Common myeloid progenitor, CD34-positive (primary cell): ENCODE results near the gene KCTD6. TPM values are rescaled to one million over a fixed set of nuclear protein-coding genes. Genes with fewer than 3 reads are reported as not detected.

Source experiments
- CTCF ChIA-PET: fragments of 350-600 bp; sonication (Branson Sonifier 250); formaldehyde crosslinking; loops from one replicate; lab custom pipeline; 2021; ENCODE audit warnings: antibody characterized with exemption; lab: Charles Lee
- POLR2A ChIA-PET: fragments of 350-600 bp; sonication (Branson Sonifier 250); formaldehyde crosslinking; loops from one replicate; lab custom pipeline; 2021; ENCODE audit warnings: antibody characterized with exemption; lab: Charles Lee
- DNase-seq, 3 donors: peaks; one replicate each; pipeline versions ENCODE4 v3.0.0 to v3.0.0-alpha.2; 2013
- H3K27ac ChIP-seq, 2 experiments: 1 replicate in 1 of 2; 2 replicates in 1 of 2; pipeline ENCODE4 v1.7.0; 2013; ENCODE audit warnings: inconsistent platforms in 2 of 2, low read length in 2 of 2, mild to moderate bottlenecking in 2 of 2, low read depth in 1 of 2, moderate library complexity in 1 of 2; ENCODE audit not compliant: severe bottlenecking in 2 of 2, insufficient read depth in 1 of 2, poor library complexity in 1 of 2
- H3K27me3 ChIP-seq, 5 experiments: replicated peaks in 2 of 5; 1 replicate in 3 of 5; 2 replicates in 2 of 5; pipeline versions ENCODE4 v1.6.1 to v1.7.0; 2013; ENCODE audit warnings: low read length in 4 of 5, mild to moderate bottlenecking in 2 of 5, moderate library complexity in 2 of 5, inconsistent platforms in 1 of 5; ENCODE audit not compliant: insufficient read depth in 5 of 5, control insufficient read depth in 4 of 5
- H3K36me3 ChIP-seq, 4 experiments: 1 replicate in 2 of 4; 2 replicates in 2 of 4; pipeline versions ENCODE4 v1.6.1 to v1.7.0; 2013; ENCODE audit warnings: low read length in 3 of 4, control low read depth in 1 of 4, mild to moderate bottlenecking in 1 of 4; ENCODE audit not compliant: control insufficient read depth in 4 of 4, insufficient read depth in 4 of 4
- H3K4me1 ChIP-seq, 4 experiments: 1 replicate in 3 of 4; 2 replicates in 1 of 4; pipeline versions ENCODE4 v1.6.1 to v1.7.1; 2013; ENCODE audit warnings: low read length in 3 of 4, mild to moderate bottlenecking in 3 of 4, control low read depth in 1 of 4, inconsistent platforms in 1 of 4, moderate library complexity in 1 of 4; ENCODE audit not compliant: control insufficient read depth in 4 of 4, insufficient read depth in 4 of 4; ENCODE audit errors: control extremely low read depth in 1 of 4
- H3K4me3 ChIP-seq, 7 experiments: 1 replicate in 4 of 7; 2 replicates in 3 of 7; pipeline versions ENCODE4 v1.5.1 to v1.7.0; 2013; ENCODE audit warnings: mild to moderate bottlenecking in 7 of 7, low read length in 6 of 7, moderate library complexity in 6 of 7, inconsistent platforms in 2 of 7, low read depth in 2 of 7, control low read depth in 1 of 7; ENCODE audit not compliant: insufficient read depth in 4 of 7, control insufficient read depth in 1 of 7; ENCODE audit errors: extremely low read depth in 1 of 7
- H3K9me3 ChIP-seq, 5 experiments: 1 replicate in 4 of 5; 2 replicates in 1 of 5; pipeline versions ENCODE4 v1.6.1 to v1.7.1; 2013; ENCODE audit warnings: low read length in 4 of 5, mild to moderate bottlenecking in 2 of 5, inconsistent platforms in 1 of 5, low read depth in 1 of 5, moderate library complexity in 1 of 5; ENCODE audit not compliant: control insufficient read depth in 4 of 5, insufficient read depth in 2 of 5; ENCODE audit errors: control extremely low read depth in 1 of 5
- WGBS: methylation state at CpG from one replicate; pipeline ENCODE4 v1.1.5; 2013; ENCODE audit not compliant: insufficient coverage; 5-methylcytosine and 5-hydroxymethylcytosine counted together
- polyA plus RNA-seq: library from polyadenylated mRNA; unstranded; fragments of 120-200 nt; gene quantifications from one replicate; pipeline ENCODE4 v1.2.1, GENCODE V29; 2013

Gene KCTD6
- 11.6 TPM for polyA plus RNA-seq

DNA sequence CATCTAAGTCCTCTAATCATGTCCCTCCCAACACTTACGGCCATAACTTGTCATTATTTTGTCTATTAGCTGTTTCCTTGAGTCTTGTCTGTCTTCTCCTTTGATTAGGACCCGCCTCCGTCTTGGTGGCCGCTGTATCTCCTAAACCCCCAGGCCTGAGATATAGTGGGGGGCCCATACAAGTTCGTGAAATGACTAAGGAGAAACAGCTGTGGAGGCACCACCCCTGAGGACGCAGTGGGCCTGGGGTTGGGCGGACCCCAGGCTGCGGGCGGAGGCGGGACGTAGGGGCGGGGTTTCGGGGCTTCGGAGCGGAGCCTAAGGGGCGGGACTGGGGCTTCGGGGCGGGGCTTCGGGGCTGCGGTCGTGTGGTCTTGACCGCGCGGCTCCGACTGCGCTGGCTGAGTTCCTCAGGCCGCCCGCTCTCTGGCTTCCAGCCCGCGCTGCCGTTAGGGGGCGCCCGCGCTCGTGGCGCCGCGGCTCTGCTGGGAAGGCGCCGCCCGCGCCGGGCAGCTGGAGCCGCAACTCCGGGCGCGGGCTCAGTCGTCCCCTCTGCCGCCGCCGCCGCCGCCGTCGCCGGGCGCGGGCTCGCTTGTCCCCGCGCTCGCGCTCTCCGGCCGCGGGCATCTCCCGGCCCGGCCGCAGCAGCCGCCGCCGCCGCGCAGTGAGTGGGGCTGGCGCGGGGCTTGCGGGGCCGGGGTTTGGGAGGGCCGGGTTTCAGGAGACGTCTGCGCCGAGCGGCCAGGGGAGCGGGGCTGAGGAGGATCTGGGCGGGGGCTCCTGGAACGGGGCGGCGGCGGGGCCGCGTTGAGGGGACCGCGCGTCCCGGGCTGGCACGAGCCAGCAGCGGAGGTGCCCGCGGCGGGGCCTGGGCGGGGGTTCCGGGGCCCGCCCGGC lies at the start of gene KCTD6:
Gene KCTD6 (plus strand): TSS at position 591 of the 897 bp plus-strand sequence. CDS start 6,660 bp downstream, outside the sequence.
- H3K27ac ChIP-seq = peak within 1 kb of the TSS in 1 of 2 experiments; percentile 59
- H3K4me3 ChIP-seq = peak within 1 kb of the TSS; percentile 65 to 95 (median 83)
- H3K36me3 ChIP-seq = peaks cover 0 to 2% (median 0%) of the 10 kb centered on the region in 4 experiments
- peaks cover 0 to 2% (median 0%) of the 10 kb centered on the region in 5 experiments for H3K27me3 ChIP-seq
- DNase-seq = peak; percentile 94 to 97 (median 97)
- WGBS = under 1% methylated on average over 101 of the region's 104 CpGs
- H3K9me3 ChIP-seq = no peaks in the 10 kb centered on the region
- ChIA-PET CTCF (interaction anchor here (0.7 to 8.6 kb wide), 22 partner anchors 8 to 185 kb away, joined by 3 to 50 read pairs (median 4); partner anchors contain the start of genes ACOX2, HTD2 and RPP14), POLR2A (interaction anchor here (0.8 kb wide), 1 partner anchor 58 kb away, joined by 3 read pairs; the partner anchor contains the start of gene PDHB)
- peaks cover 6 to 22% (median 14%) of the 10 kb centered on the region in 4 experiments for H3K4me1 ChIP-seq

DNA sequence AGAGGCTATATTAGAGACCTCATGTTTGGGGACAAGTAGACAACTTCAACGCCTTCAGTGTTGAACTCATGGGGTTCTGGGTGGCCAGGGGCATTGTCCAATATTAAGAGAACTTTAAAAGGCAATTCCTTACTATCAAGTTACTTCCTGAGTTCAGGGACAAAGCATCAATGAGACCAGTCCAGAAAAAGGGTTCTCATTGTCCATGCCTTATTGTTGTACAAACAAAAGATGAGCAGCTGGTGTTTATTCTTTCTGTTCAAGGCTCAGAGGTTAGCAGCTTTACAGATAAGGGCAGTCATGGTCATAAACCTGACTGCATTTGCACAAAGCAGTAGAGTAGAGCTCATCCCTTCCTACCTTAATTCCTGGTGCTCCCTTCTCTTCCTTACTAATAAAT lies 39.7 kb upstream of the KCTD6 start:
- no peaks in the 10 kb centered on the region for H3K27me3 ChIP-seq
- no peak overlapping the region for H3K27ac ChIP-seq
- no peaks in the 10 kb centered on the region for H3K36me3 ChIP-seq
- ChIA-PET CTCF (interaction anchor here (1.6 kb wide), 1 partner anchor 37 kb away, joined by 3 read pairs; no protein-coding TSS in a partner anchor), POLR2A (no interaction called here)
- H3K9me3 ChIP-seq = peaks cover 0 to 20% (median 10%) of the 10 kb centered on the region in 5 experiments
- no peak overlapping the region for H3K4me3 ChIP-seq
- WGBS = 92% methylated on average over 1 of the region's 1 CpG
- DNase-seq = no peak
- no peaks in the 10 kb centered on the region for H3K4me1 ChIP-seq

- CTCF ChIA-PET = interaction anchor here (1.1 to 1.2 kb wide), 2 partner anchors 8 to 13 kb away, joined by 3 to 4 read pairs; no protein-coding TSS in a partner anchor
- no peak overlapping the region for H3K27ac ChIP-seq
- no peak overlapping the region for H3K4me3 ChIP-seq
- peaks cover 0 to 8% (median 5%) of the 10 kb centered on the region in 4 experiments for H3K4me1 ChIP-seq
- POLR2A ChIA-PET = no interaction called here
- peaks cover 0 to 7% (median 4%) of the 10 kb centered on the region in 5 experiments for H3K9me3 ChIP-seq
- H3K27me3 ChIP-seq = no peaks in the 10 kb centered on the region
- H3K36me3 ChIP-seq = no peaks in the 10 kb centered on the region
- 100% methylated on average over 3 of the region's 4 CpGs for WGBS
- no peak for DNase-seq
These were observed 32.7 kb upstream of the KCTD6 start for GRCh38 chr3:58459160-58459559.

DNA sequence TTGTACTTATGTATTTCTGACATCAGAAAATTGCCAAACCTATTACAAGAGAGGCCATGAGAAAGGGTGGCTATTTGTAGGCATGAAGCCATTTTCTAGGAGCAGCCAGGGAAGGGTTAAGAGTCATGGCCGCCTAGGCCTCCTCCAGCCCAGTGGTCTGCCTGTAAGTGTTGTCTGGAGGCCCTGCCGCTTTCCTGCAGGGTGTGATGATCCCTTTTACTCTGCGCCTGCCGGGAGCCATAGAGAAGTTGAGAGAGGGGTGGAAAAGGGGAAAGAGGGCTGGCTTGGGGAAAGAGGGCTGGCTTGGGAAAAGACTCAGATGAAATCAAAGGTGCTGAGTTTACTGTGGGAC lies 29.1 kb upstream of the KCTD6 start:
- Histone ChIP-seq H3K27me3 (no peaks in the 10 kb centered on the region), H3K4me1 (peaks cover 0 to 8% (median 5%) of the 10 kb centered on the region in 4 experiments), H3K36me3 (no peaks in the 10 kb centered on the region), H3K27ac (no peak overlapping the region), H3K9me3 (no peaks in the 10 kb centered on the region), H3K4me3 (no peak overlapping the region)
- WGBS = 100% methylated on average over 4 of the region's 4 CpGs
- ChIA-PET POLR2A (no interaction called here), CTCF (no interaction called here)
- DNase-seq = no peak

- ChIA-PET POLR2A (no interaction called here), CTCF (interaction anchor here (0.7 to 1.3 kb wide), 14 partner anchors 8 to 74 kb away, joined by 3 to 6 read pairs (median 4); partner anchors contain the start of gene KCTD6)
- H3K27ac ChIP-seq = no peak overlapping the region
- no peaks in the 10 kb centered on the region for H3K27me3 ChIP-seq
- peak; percentile 72 to 80 (median 75) for DNase-seq
- H3K4me1 ChIP-seq = peaks cover 0 to 8% (median 5%) of the 10 kb centered on the region in 4 experiments
- peak overlapping the region in 6 of 7 experiments; percentile 25 to 72 (median 44) for H3K4me3 ChIP-seq
- H3K9me3 ChIP-seq = no peaks in the 10 kb centered on the region
- no peaks in the 10 kb centered on the region for H3K36me3 ChIP-seq
- 5% methylated on average over 6 of the region's 18 CpGs for whole genome bisulfite sequencing
These were observed 28.5 kb upstream of the KCTD6 start for GRCh38 chr3:58463181-58463941.

GRCh38 chr3:58463942-58464271 lies 28.0 kb upstream of the KCTD6 start:
- Histone ChIP-seq H3K36me3 (no peaks in the 10 kb centered on the region), H3K4me3 (peak overlapping the region in 2 of 7 experiments; percentile 41 to 72), H3K9me3 (no peaks in the 10 kb centered on the region), H3K27me3 (no peaks in the 10 kb centered on the region), H3K27ac (no peak overlapping the region), H3K4me1 (peaks cover 0 to 8% (median 5%) of the 10 kb centered on the region in 4 experiments)
- ChIA-PET CTCF (interaction anchor here (0.7 to 1.3 kb wide), 14 partner anchors 8 to 74 kb away, joined by 3 to 6 read pairs (median 4); partner anchors contain the start of gene KCTD6), POLR2A (no interaction called here)
- WGBS = 33% methylated on average over 3 of the region's 5 CpGs
- DNase-seq = no peak
